ENCODE measurements around the gene ATP4A.

GRCh38 chr19:35569281-35569781 lies 5.9 kb upstream of the ATP4A start:
- TF ChIP-seq CTCF (IDR thresholded peaks at IDR 0.05; ENCODE audit: poor library complexity, severe bottlenecking) (no peak), SMC3 (conservative IDR thresholded peaks at IDR 0.05; ENCODE audit: poor library complexity) (no peak), REST (IDR thresholded peaks at IDR 0.05; ENCODE audit: borderline replicate concordance) (no peak), POLR2AphosphoS5 (IDR thresholded peaks at IDR 0.05) (no peak), EZH2 (IDR thresholded peaks at IDR 0.05; ENCODE audit: borderline replicate concordance, insufficient read depth, low read length, poor library complexity, severe bottlenecking) (no peak), EP300 (conservative IDR thresholded peaks at IDR 0.05; ENCODE audit: poor library complexity, severe bottlenecking) (no peak), RAD21 (conservative IDR thresholded peaks at IDR 0.05) (no peak), TAF1 (IDR thresholded peaks at IDR 0.05; ENCODE audit: low read depth) (no peak), MXI1 (conservative IDR thresholded peaks at IDR 0.05; ENCODE audit: poor library complexity, severe bottlenecking) (no peak)
